HEK293 (cell line): Measurements from ENCODE around the gene CDH3.
"Not testable (repeated sequence)": the region's sequence is repeated elsewhere in the genome, so short reads cannot be mapped to it uniquely, and the experiment has no call there.

Source experiments
- CTCF ChIA-PET: fragments of 350-600 bp; formaldehyde crosslinking; extraction: SDS; loops from one replicate; lab custom pipeline; 2021; ENCODE audit warnings: antibody characterized with exemption; lab: Yijun Ruan, JAX
- POLR2A ChIA-PET: fragments of 300-600 bp; formaldehyde crosslinking; extraction: SDS; loops from one replicate; lab custom pipeline; 2020; ENCODE audit warnings: antibody characterized with exemption, inconsistent platforms; lab: Yijun Ruan, JAX
- H3K27ac ChIP-seq: fragments of 200-500 bp; sonication (Bioruptor generic); 2 replicates; pipeline ENCODE4 v1.5.1; 2014; ENCODE audit warnings: low read depth, low read length, control low read depth, inconsistent platforms; ENCODE audit errors: extremely low read depth
- H3K36me3 ChIP-seq, 2 experiments: fragments of 200-500 bp in 1 of 2; sonication (Bioruptor generic) in 1 of 2; 1 replicate in 1 of 2; 2 replicates in 1 of 2; pipeline ENCODE4 v1.5.1; 2014 to 2017; ENCODE audit warnings: inconsistent platforms in 2 of 2, low read length in 2 of 2; ENCODE audit not compliant: control insufficient read depth in 2 of 2, insufficient read depth in 1 of 2
- H3K4me1 ChIP-seq: fragments of 200-500 bp; sonication (Bioruptor generic); 2 replicates; pipeline ENCODE4 v1.5.1; 2014; ENCODE audit warnings: mild to moderate bottlenecking, low read length, inconsistent platforms; ENCODE audit not compliant: control insufficient read depth, insufficient read depth
- H3K4me3 ChIP-seq: 2 replicates; pipeline ENCODE4 v1.5.1; 2011; ENCODE audit warnings: low read depth, mild to moderate bottlenecking, control low read depth, low read length, moderate library complexity
- H3K9me3 ChIP-seq: fragments of 200-500 bp; sonication (Bioruptor generic); 2 replicates; pipeline ENCODE4 v1.5.1; 2014; ENCODE audit warnings: low read depth, low read length, inconsistent platforms; ENCODE audit not compliant: control insufficient read depth, insufficient read depth
- GFI1B ChIP-seq: fragments of 450-650 bp; formaldehyde crosslinking; IDR thresholded peaks from 2 replicates; pipeline ENCODE4 v1.5.1; 2016; ENCODE audit warnings: missing biosample characterization, missing genetic modification characterization
- SALL2 ChIP-seq: fragments of 450-650 bp; formaldehyde crosslinking; IDR thresholded peaks from 2 replicates; pipeline ENCODE4 v1.5.0; 2017; ENCODE audit warnings: missing biosample characterization, mild to moderate bottlenecking, missing genetic modification characterization, borderline replicate concordance
- ZFP37 ChIP-seq: fragments of 450-650 bp; formaldehyde crosslinking; IDR thresholded peaks from 2 replicates; pipeline ENCODE4 v1.5.1; 2016; ENCODE audit warnings: missing biosample characterization, missing genetic modification characterization
- ZFP41 ChIP-seq: fragments of 450-650 bp; formaldehyde crosslinking; IDR thresholded peaks from 2 replicates; pipeline ENCODE4 v1.5.1; 2016; ENCODE audit warnings: missing biosample characterization, missing genetic modification characterization, borderline replicate concordance
- ZNF132 ChIP-seq: fragments of 450-650 bp; formaldehyde crosslinking; IDR thresholded peaks from 2 replicates; pipeline ENCODE4 v1.5.1; 2017; ENCODE audit warnings: missing biosample characterization, missing genetic modification characterization, borderline replicate concordance
- ZNF37A ChIP-seq: fragments of 450-650 bp; IDR thresholded peaks from 2 replicates; pipeline ENCODE4 v1.5.1; 2018; ENCODE audit warnings: missing biosample characterization, missing genetic modification characterization
- ZNF48 ChIP-seq: fragments of 450-650 bp; formaldehyde crosslinking; IDR thresholded peaks from 2 replicates; pipeline ENCODE4 v1.5.1; 2016; ENCODE audit warnings: missing biosample characterization, missing genetic modification characterization
- ZNF514 ChIP-seq: fragments of 450-650 bp; formaldehyde crosslinking; IDR thresholded peaks from 2 replicates; pipeline ENCODE4 v1.5.1; 2016; ENCODE audit warnings: missing biosample characterization, missing genetic modification characterization
- ZNF544 ChIP-seq: fragments of 450-650 bp; formaldehyde crosslinking; IDR thresholded peaks from 2 replicates; pipeline ENCODE4 v1.5.0; 2017; ENCODE audit warnings: missing biosample characterization, missing genetic modification characterization
- ZNF561 ChIP-seq: fragments of 450-650 bp; IDR thresholded peaks from 2 replicates; pipeline ENCODE4 v1.5.1; 2018; ENCODE audit warnings: missing biosample characterization, missing genetic modification characterization, borderline replicate concordance
- ZNF585B ChIP-seq: fragments of 450-650 bp; formaldehyde crosslinking; IDR thresholded peaks from 2 replicates; pipeline ENCODE4 v1.5.1; 2016; ENCODE audit warnings: missing biosample characterization, missing genetic modification characterization
- ZNF600 ChIP-seq: fragments of 450-650 bp; formaldehyde crosslinking; IDR thresholded peaks from 2 replicates; pipeline ENCODE4 v1.5.1; 2016; ENCODE audit warnings: missing biosample characterization, missing genetic modification characterization
- ZNF623 ChIP-seq: fragments of 450-650 bp; formaldehyde crosslinking; IDR thresholded peaks from 2 replicates; pipeline ENCODE4 v1.5.1; 2016; ENCODE audit warnings: missing biosample characterization, missing genetic modification characterization
- ZNF626 ChIP-seq: fragments of 450-650 bp; sonication (Bioruptor Pico); formaldehyde crosslinking; IDR thresholded peaks from 2 replicates; pipeline ENCODE4 v1.5.1; 2018; ENCODE audit warnings: missing biosample characterization, missing genetic modification characterization, inconsistent platforms
- ZNF677 ChIP-seq: fragments of 450-650 bp; IDR thresholded peaks from 2 replicates; pipeline ENCODE4 v1.5.0; 2018; ENCODE audit warnings: missing biosample characterization, mild to moderate bottlenecking, missing genetic modification characterization, moderate library complexity
- TF ChIP-seq, protein P1 (sequence below): fragments of 450-650 bp; IDR thresholded peaks from 2 replicates; pipeline ENCODE4 v1.5.1; 2018; ENCODE audit warnings: missing biosample characterization, missing genetic modification characterization
- TF ChIP-seq, protein P2 (sequence below): fragments of 450-650 bp; formaldehyde crosslinking; IDR thresholded peaks from 2 replicates; pipeline ENCODE4 v1.5.1; 2016; ENCODE audit warnings: missing biosample characterization, missing genetic modification characterization

CDH3 gene

DNA sequence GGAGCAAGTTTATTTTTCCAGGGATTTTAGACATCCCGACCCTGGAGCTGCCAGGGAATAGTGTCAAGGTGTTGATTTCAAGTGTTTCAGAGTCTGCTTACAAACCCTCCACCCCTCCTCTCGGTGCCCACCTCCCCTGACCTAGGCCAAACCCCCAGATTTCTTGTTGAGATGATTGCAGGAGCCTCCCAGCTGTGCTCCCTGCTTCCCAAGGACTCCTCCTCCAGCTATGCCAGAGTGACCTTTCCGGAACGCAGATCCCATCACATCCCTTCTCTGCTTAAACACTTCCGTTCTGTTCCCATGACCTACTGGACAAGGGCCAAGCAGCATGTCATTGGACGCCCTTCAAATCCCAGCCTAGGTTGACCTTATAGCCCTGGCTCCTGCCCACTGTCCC lies 68.3 kb downstream of the CDH3 start:
- Histone ChIP-seq H3K9me3 (no peaks in the 10 kb centered on the region), H3K27ac (no peak overlapping the region)
- CTCF ChIA-PET = no interaction called here

DNA sequence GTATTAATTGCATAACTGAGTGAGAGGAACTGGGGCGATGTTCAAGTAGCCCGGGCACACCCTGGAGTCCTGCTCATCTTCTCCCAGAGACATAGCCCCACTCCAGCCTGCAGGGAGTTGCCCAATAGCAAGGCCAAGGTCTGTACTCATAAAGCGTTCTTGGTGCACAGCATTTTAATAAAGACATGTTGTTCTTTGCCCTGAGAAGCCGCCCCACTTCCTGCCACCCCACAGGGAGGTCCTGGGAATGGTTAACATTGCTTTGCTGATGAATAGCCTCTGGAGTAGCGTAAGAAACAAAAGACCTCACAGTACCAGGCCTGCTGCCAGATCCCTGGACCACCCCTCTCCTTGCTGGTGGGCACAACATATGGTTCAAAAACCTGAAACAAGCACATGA lies 70.4 kb downstream of the CDH3 start:
- CTCF ChIA-PET = interaction anchor here (1.0 kb wide), 1 partner anchor 398 kb away, joined by 3 read pairs; no protein-coding TSS in a partner anchor
- no peak for TF ChIP-seq ZNF132 (tag by site-specific recombination)
- TF ChIP-seq, all 188 proteins: peak for 0
- POLR2A ChIA-PET = no interaction called here

More for the DNA sequence above, 68.3 kb downstream of the CDH3 start:
- TF ChIP-seq ZNF48 (tag by site-specific recombination) (no peak), ZNF600 (0 out of 2 replicates have a peak, but pooled peaks have one; percentile 33)
- POLR2A ChIA-PET = no interaction called here
- H3K4me1 ChIP-seq = peaks cover 5% of the 10 kb centered on the region; the same call in 1 of the 2 replicates
- H3K4me3 ChIP-seq = no peak overlapping the region
- no peaks in the 10 kb centered on the region for H3K36me3 ChIP-seq

DNA sequence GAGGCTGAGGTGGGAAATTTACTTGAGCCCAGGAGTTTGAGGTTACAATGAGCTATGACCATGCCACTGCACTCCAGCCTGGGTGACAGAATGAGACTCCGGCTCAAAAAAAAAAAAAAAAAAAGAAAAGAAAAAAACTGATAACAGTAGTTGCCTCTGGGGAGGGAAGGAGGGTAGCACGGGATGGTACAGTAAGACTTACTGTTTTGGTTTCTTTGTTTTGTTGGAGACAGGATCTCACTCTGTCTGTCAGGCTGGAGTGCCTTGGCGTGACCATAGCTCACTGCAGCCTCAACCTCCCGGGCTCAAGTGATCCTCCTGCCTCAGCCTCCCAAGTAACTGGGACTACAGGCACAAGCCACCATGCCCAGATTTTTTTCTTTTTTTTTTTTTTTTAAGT lies 71.4 kb downstream of the CDH3 start:
- H3K27ac ChIP-seq, H3K4me3 ChIP-seq, H3K9me3 ChIP-seq, POLR2A ChIA-PET, H3K36me3 ChIP-seq, H3K4me1 ChIP-seq: not testable (repeated sequence)
- CTCF ChIA-PET = interaction anchor here (1.0 kb wide), 1 partner anchor 397 kb away, joined by 3 read pairs; no protein-coding TSS in a partner anchor

More for the DNA sequence above, 70.4 kb downstream of the CDH3 start:
- Histone ChIP-seq H3K4me3 (no peak overlapping the region), H3K4me1 (peaks cover 5% of the 10 kb centered on the region; the same call in 1 of the 2 replicates), H3K36me3 (no peaks in the 10 kb centered on the region), H3K27ac (no peak overlapping the region), H3K9me3 (no peaks in the 10 kb centered on the region)

DNA sequence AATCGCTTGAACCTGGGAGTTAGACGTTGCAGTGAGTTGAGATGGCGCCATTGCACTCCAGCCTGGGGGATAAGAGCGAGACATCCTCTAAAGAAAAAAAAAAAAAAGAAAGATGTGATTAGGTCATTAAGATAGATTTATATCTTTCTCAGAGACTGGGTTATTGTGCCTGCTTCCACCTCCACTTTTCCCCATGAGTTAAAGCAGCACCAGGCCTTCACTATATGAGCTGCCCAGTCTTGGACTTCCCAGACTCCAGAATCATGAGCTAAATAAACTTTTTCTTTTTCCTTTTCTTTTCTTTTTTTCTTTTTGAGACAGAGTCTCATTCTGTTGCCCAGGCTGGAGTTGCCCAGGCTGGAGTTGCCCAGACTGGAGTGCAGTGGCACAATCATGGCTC lies 72.6 kb downstream of the CDH3 start:
- TF ChIP-seq SALL2 (tag by site-specific recombination) = no peak
- no peak overlapping the region for H3K4me3 ChIP-seq
- CTCF ChIA-PET = interaction anchor here (0.6 to 1.8 kb wide), 4 partner anchors 19 to 207 kb away, joined by 3 to 4 read pairs (median 4); no protein-coding TSS in a partner anchor
- H3K27ac ChIP-seq = no peak overlapping the region
- H3K9me3 ChIP-seq = no peaks in the 10 kb centered on the region
- peaks cover 5% of the 10 kb centered on the region; the same call in 1 of the 2 replicates for H3K4me1 ChIP-seq
- POLR2A ChIA-PET = no interaction called here
- H3K36me3 ChIP-seq = no peaks in the 10 kb centered on the region

DNA sequence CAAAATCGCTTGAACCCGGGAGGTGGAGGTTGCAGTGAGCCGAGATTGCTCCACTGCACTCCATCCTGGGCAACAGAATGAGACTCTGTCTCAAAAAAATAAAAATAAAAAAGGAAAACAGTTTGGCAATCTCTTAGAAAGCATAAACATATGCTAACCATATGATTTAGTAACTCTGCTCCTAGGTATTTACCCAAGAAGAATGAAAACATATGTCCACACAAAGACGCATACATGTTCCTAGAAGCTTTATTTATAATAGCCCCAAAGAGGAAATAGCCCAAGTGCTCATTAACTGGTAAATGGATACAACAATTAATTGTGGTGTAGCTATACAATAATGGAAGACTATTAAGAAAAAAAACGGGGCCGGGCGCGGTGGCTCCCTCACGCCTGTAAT lies 73.5 kb downstream of the CDH3 start:
- Histone ChIP-seq H3K4me1 (no peaks in the 10 kb centered on the region), H3K27ac (no peak overlapping the region), H3K4me3 (no peak overlapping the region), H3K9me3 (no peaks in the 10 kb centered on the region), H3K36me3 (no peaks in the 10 kb centered on the region)
- CTCF ChIA-PET = interaction anchor here (1.4 to 1.8 kb wide), 2 partner anchors 79 to 129 kb away, joined by 3 to 4 read pairs; no protein-coding TSS in a partner anchor
- no peak for TF ChIP-seq ZNF514
- TF ChIP-seq, protein P1, sequence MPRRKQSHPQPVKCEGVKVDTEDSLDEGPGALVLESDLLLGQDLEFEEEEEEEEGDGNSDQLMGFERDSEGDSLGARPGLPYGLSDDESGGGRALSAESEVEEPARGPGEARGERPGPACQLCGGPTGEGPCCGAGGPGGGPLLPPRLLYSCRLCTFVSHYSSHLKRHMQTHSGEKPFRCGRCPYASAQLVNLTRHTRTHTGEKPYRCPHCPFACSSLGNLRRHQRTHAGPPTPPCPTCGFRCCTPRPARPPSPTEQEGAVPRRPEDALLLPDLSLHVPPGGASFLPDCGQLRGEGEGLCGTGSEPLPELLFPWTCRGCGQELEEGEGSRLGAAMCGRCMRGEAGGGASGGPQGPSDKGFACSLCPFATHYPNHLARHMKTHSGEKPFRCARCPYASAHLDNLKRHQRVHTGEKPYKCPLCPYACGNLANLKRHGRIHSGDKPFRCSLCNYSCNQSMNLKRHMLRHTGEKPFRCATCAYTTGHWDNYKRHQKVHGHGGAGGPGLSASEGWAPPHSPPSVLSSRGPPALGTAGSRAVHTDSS = no peak
- no peak for TF ChIP-seq ZNF544 (tag by site-specific recombination)
- no peak for TF ChIP-seq ZNF623
- TF ChIP-seq ZNF37A (tag by site-specific recombination) = no peak
- TF ChIP-seq ZNF585B (tag by site-specific recombination) = no peak
- TF ChIP-seq ZFP41 = no peak
- no peak for TF ChIP-seq ZNF561 (tag by site-specific recombination)
- TF ChIP-seq GFI1B = no peak
- no peak for TF ChIP-seq ZFP37 (tag by site-specific recombination)
- TF ChIP-seq, protein P2, sequence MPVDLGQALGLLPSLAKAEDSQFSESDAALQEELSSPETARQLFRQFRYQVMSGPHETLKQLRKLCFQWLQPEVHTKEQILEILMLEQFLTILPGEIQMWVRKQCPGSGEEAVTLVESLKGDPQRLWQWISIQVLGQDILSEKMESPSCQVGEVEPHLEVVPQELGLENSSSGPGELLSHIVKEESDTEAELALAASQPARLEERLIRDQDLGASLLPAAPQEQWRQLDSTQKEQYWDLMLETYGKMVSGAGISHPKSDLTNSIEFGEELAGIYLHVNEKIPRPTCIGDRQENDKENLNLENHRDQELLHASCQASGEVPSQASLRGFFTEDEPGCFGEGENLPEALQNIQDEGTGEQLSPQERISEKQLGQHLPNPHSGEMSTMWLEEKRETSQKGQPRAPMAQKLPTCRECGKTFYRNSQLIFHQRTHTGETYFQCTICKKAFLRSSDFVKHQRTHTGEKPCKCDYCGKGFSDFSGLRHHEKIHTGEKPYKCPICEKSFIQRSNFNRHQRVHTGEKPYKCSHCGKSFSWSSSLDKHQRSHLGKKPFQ (tag by site-specific recombination) = no peak
- no peak for TF ChIP-seq ZNF677
- TF ChIP-seq ZNF626 (tag by site-specific recombination) = no peak
- POLR2A ChIA-PET = interaction anchor here (0.7 kb wide), 2 partner anchors 16 to 129 kb away, joined by 3 to 6 read pairs; no protein-coding TSS in a partner anchor
